ENCODE measurements around the gene TRMT10B.

Gene TRMT10B

GRCh38 chr9:37739222-37739621 lies 14.4 kb upstream of the TRMT10B start:
- no peak overlapping the region for H3K4me3 ChIP-seq (ENCODE audit: low read depth, low read length)
- no peak for TF ChIP-seq CTCF (IDR thresholded peaks at IDR 0.05; ENCODE audit: borderline replicate concordance, insufficient read depth, low read depth, low read length)

- H3K4me3 ChIP-seq (ENCODE audit: low read depth, low read length): no peak overlapping the region
- TF ChIP-seq CTCF (IDR thresholded peaks at IDR 0.05; ENCODE audit: borderline replicate concordance, insufficient read depth, low read depth, low read length): no peak
Observed at GRCh38 chr9:37740128-37740527, 13.5 kb upstream of the TRMT10B start.

GRCh38 chr9:37740631-37741328 lies 12.8 kb upstream of the TRMT10B start:
- no peak overlapping the region for H3K4me3 ChIP-seq (ENCODE audit: low read depth, low read length)
- TF ChIP-seq CTCF (IDR thresholded peaks at IDR 0.05; ENCODE audit: borderline replicate concordance, insufficient read depth, low read depth, low read length): no peak

- TF ChIP-seq CTCF (IDR thresholded peaks at IDR 0.05; ENCODE audit: borderline replicate concordance, insufficient read depth, low read depth, low read length): no peak
- no peak overlapping the region for H3K4me3 ChIP-seq (ENCODE audit: low read depth, low read length)
Observed at GRCh38 chr9:37745970-37746369, 7.6 kb upstream of the TRMT10B start.

GRCh38 chr9:37746448-37747270 lies 6.9 kb upstream of the TRMT10B start:
- no peak for TF ChIP-seq CTCF (IDR thresholded peaks at IDR 0.05; ENCODE audit: borderline replicate concordance, insufficient read depth, low read depth, low read length)
- no peak overlapping the region for H3K4me3 ChIP-seq (ENCODE audit: low read depth, low read length)

GRCh38 chr9:37747271-37747753 lies 6.3 kb upstream of the TRMT10B start:
- TF ChIP-seq CTCF (IDR thresholded peaks at IDR 0.05; ENCODE audit: borderline replicate concordance, insufficient read depth, low read depth, low read length): peak; percentile 88
- H3K4me3 ChIP-seq (ENCODE audit: low read depth, low read length): no peak overlapping the region
